MV-4-11 (cell line): ENCODE measurements around the gene PPL.
"Not testable (repeated sequence)": the region's sequence is repeated elsewhere in the genome, so short reads cannot be mapped to it uniquely, and the experiment has no call there.

Source experiments
- DNase-seq: peaks from one replicate; lab custom pipeline; 2025; lab: John Stamatoyannopoulos, UW

PPL gene, protein sequence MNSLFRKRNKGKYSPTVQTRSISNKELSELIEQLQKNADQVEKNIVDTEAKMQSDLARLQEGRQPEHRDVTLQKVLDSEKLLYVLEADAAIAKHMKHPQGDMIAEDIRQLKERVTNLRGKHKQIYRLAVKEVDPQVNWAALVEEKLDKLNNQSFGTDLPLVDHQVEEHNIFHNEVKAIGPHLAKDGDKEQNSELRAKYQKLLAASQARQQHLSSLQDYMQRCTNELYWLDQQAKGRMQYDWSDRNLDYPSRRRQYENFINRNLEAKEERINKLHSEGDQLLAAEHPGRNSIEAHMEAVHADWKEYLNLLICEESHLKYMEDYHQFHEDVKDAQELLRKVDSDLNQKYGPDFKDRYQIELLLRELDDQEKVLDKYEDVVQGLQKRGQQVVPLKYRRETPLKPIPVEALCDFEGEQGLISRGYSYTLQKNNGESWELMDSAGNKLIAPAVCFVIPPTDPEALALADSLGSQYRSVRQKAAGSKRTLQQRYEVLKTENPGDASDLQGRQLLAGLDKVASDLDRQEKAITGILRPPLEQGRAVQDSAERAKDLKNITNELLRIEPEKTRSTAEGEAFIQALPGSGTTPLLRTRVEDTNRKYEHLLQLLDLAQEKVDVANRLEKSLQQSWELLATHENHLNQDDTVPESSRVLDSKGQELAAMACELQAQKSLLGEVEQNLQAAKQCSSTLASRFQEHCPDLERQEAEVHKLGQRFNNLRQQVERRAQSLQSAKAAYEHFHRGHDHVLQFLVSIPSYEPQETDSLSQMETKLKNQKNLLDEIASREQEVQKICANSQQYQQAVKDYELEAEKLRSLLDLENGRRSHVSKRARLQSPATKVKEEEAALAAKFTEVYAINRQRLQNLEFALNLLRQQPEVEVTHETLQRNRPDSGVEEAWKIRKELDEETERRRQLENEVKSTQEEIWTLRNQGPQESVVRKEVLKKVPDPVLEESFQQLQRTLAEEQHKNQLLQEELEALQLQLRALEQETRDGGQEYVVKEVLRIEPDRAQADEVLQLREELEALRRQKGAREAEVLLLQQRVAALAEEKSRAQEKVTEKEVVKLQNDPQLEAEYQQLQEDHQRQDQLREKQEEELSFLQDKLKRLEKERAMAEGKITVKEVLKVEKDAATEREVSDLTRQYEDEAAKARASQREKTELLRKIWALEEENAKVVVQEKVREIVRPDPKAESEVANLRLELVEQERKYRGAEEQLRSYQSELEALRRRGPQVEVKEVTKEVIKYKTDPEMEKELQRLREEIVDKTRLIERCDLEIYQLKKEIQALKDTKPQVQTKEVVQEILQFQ (N-terminal part only)

DNA sequence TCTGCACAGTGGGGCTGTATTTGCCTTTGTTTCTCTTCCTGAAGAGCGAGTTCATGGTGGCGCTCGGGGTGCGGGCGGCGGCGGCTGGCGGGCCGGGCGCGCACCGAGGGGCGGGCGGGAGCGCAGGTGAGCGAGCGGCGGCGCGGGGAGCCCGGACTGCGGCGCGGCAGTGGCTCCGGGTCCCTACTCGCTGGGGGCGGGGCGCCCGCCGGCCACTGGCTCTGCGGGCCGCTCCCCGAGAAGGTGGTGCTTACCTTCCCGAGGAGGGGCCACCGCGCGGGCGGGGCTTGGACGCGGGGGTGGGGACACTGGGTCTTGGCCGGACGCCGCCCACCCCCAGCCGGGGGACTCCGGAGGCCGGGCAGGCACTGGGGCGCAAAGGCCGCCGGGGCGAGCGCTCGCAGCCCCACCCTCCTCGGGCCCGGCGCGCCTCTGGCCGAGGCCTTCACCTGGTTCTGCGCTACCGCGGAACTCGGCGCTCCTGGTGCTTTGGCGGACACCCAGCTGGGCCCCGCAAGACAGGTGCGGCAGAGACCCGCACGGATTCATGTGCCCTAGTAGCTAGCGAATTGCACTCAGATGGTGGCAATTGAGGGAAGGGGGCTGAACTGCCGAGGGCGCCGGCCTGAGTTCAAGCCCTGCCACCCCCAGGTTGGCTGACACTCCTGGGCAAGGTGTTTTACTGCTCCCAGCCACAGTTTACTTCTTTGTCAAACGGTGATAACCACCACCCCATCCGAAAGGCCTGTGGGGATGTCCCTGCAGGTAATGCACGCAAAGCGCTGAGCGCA lies at the start of gene PPL:
Gene PPL (minus strand): TSS at position 158 of the 791 bp plus-strand sequence. CDS start 103 bp downstream, at position 55.
- DNase-seq = no peak

- DNase-seq = no peak
These were observed 47.4 kb upstream of the PPL start for GRCh38 chr16:4984174-4984990.

DNA sequence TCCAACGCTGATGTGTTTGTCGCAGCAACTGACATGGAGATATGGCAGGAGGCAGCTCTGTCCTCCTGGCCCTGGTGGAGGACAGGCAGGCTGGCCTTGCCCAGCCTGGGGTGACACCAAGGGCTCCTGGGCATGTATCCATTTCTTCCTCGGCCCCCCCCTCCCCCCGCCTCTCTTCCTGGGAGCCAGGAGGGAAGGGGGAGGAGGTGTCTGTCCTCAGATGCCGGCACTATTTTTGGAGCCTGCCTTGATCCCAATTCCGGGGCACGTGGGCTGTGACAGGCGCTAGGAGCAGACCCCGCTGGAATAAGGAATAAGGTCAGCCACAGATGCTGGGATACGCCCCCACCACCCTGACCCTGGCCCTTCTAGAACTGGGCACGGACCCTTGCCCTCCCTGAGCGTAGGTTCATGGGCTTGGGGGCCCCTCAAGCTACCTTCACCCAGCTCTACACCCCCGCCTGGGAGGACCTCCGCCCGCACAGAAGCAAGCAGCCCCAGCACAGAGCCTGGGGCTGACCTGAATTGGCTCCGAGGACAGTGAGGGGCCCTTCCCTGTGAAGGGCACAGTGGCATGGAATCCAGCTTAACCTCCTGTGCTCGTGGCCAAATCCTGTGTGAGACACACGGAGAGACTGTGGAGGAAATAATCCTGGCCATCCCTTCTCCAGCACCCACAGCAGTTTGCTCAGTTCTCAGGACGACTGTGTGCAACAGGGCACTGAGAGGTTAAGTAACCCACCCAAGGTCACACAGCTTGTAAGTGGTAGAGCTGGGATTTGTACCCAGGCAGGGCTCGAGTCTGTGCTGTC lies 45.3 kb upstream of the PPL start:
- DNase-seq = no peak

GRCh38 chr16:4981473-4981872 lies 44.5 kb upstream of the PPL start:
- no peak for DNase-seq

DNA sequence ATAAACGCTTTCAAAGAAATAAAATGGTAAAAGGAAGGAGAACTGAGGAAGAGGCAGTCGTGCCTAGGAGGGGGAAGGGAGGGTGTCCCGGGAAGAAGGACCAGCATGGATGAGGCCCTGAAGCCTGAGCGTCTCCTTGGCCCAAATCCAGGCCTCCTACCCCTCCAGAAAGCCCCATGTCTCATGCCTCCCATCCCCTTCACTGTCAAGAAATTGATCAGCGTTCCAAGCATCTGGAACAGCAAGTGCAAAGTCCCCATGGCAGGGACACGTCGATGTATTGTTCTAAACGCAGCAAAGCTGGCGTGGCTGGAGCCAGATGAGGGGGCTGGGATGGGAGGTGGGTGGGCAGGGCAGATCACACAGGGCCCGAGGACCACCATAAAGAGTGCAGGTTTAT lies 43.7 kb upstream of the PPL start:
- DNase-seq = no peak

DNA sequence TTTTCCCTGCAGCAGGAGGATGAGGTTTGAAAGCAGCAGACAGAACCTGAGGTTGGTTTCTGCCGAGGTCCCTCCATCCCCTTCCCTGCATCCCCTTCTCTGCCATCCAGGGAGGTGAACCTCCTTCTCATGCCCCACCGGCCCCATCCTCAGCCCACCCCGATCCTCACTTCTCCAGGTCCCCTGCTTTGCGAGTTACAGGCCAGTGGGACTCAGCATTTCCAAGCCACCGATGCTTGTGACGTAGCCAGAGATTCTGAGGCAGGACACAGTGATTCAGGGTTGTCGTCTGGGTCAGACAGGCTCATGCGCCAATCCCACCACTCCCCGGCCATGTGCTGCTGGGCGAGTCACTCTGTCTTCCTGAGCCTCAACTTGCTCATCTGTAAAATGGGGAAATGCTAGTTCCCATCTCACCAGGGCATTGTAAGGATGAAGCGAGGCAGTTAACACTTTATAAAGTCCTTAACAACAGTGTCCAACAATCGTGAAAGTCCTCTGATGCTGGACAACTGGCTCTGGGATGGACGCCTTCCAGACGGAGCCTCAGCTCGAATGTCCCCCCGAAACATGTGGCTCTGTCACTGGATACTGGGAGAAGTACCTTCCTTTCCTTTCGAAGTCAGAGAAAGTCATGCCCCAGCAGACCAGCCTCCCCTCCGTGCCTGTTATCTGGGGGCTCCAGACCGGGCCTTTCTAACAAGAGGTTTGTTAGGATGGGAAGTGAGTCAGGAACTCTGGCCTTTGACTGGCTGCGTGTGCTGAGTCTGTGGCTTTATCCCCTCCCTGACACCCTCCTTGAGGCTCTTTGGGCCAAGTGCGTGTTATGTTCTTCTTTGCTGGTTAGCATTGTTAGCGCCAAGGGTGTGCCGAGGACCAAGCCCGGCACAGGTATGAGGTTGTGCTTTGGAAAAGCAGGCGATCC lies 43.0 kb upstream of the PPL start:
- DNase-seq = no peak

DNA sequence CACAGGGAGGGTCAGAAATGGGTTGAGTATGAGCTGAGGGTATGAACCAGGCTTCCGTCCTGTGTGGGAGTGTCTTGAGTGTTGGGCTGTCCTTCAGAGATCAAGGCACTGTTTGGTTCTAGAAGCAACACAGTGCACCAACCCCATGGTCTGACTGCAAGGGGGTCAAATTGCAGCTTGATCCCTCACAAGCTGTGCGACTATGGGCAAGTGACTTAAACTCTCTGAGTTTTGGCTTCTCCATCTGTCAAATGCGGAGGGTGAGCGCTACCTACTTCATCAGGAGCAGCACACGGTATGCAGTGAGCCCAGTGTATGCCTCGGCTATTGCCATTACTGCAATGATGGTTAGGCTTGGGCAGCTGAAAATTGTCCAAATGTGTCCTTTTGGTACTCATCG lies 42.2 kb upstream of the PPL start:
- no peak for DNase-seq

GRCh38 chr16:4976611-4977145 lies 39.7 kb upstream of the PPL start:
- no peak for DNase-seq

DNA sequence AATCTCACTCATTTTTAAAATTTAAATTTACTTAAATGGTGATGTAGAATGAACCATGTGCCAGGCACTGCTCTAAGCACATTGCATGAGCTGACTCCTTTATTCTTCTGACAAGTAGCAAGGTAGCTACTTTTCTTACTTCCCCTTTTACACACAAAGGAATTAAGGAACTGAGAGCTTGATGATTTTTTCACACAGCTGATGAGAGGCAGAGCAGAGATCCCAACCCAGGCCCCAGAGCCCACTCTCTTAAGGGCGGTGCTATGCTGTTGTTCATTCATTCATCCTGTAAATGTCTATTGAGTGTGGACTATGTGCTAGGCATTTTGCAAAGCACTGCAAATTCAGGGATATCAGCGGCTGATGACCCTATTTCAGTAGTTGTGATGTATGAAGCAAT lies 39.1 kb upstream of the PPL start:
- peak; percentile 96 for DNase-seq

DNA sequence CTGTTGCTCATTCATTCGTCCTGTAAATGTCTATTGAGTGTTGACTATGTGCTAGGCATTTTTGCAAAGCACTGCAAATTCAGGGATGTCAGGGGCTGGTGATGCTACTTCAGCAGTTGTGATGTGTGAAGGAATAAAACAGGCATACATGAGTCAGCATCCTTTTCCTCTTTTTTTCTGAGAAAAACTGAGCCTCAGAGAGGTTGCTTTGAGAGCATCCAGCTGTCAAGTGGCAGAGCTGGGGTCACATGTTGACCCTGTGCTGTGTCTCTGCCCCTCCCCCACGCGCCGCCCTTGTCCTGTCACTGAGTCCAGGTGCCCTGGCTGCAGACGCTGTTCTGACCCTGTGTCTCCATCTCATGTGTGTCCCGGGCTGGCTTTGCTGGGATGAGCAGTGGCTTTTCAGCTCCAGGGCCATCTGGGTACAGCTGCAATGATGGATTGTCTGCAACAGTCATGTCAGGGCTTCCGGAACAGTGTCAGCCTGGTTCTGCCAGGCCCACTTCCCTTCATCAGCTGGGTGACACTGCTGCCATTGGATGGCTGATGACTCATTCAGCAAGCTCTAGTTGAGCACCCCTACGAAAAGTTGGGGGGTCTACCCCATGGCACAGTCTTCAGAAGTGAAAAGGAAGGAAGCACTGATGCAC lies 36.1 kb upstream of the PPL start:
- DNase-seq = peak; percentile 85

GRCh38 chr16:4970010-4970409 lies 33.1 kb upstream of the PPL start:
- no peak for DNase-seq

DNA sequence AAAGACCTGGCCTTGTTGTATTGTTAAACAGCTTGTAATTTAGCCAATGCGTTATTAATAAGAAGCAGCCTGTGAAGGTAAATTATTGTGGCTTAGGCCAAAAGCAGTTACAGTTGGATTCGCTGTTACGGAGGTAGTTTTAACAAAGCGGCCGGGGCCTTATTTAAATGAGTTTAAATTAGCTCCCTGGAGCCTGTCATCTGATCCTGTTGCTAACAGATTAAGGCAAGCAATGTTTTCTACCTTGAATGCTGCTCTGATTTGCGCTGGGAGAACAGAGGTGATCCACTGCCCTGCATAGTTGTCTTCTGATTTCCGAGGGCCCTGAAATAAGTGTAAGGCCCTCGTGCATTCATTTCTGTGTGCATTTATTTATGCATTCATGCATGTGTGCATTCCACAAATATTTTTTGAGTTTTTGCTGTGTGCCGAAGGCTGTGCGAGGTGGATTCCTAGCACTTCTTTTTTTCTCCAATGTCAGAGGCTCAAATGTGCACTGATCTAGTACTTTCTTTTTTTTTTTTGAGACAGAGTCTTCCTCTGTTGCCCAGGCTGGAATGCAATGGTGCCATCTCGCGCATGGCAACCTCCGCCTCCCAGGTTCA lies 32.0 kb upstream of the PPL start:
- DNase-seq = no peak

GRCh38 chr16:4968278-4968677 lies 31.3 kb upstream of the PPL start:
- DNase-seq = not testable (repeated sequence)

DNA sequence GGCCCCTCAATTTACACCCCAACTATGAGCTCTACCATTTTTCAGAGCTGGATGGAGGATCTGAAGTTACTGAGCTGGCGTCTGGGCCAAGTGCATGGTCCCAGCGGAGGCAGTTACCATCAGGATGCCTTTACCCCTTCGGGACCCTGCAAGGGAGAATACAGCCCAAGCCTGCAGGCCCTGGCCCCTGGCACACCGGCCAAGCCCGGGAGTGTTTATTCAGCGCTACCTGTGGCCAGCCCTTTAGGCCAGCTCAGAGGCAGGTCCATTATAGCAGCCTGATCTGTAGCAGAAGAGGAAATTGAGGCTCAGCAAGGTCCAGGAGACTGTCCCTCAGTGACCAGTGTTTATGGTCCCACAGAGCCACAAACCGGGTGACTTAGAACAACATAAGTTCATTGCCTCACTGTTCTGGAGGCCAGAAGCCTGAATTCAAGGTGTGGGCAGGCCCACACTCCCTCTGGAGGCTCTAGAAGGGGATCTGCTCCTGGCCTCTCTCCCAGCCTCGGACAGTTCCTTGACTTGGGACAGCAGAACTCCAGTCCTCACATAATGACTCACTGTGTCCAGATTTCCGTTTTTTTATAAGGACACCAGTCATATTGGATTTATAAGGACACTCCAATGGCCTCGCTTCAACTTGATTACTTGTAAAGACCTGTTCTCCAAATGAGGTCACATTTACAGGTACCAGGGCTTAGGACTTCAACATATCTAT lies 29.9 kb upstream of the PPL start:
- DNase-seq = no peak

DNA sequence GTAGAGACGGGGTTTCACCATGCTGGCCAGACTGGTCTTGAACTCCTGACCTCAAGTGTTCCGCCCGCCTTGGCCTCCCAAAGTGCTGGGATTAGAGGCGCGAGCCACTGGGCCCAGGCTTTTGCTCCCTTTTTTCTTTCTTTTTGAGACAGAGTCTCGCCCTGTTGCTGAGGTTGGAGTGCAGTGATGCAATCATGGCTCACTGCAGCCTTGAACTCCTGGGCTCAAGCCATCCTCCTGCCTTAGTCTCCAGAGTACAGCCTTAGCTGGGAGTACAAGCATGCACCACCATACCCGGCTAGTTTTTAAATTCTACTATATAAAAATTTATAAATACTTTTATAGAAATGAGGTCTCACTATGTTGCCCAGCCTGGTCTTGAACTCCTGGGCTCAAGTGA lies 26.6 kb upstream of the PPL start:
- DNase-seq = peak; percentile 50

DNA sequence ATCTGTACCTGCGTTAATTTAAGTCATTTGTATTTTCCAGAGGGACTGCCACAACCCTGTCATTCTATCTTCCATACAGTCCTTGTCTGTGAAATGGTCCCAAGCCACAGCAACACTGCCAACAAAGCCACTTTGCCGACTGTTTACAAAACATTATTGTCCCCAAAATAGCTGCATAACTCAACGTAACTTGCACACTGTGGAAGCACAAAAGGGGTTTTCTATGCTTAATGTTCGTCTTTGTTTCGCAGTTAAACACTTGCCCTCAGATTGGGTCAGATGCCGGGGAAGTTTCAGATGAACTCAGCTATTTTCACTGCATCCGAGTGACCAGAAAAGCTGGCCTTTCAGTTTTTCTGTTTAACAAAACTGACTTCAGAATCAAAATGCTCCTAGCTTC lies 25.8 kb upstream of the PPL start:
- DNase-seq = no peak

GRCh38 chr16:4960579-4960978 lies 23.6 kb upstream of the PPL start:
- no peak for DNase-seq
